WTC11 (cell line): Measurements from ENCODE around the gene CELA3A. TPM values are rescaled to one million over a fixed set of nuclear protein-coding genes. Genes with fewer than 3 reads are reported as not detected.

ENCODE experiments used
- ATAC-seq: fragments of 200-7000 bp; cut with Tn5 transposase; 2 replicates; pipeline ENCODE4 v1.10.0; 2021; ENCODE audit warnings: mild to moderate bottlenecking, moderate library complexity
- CTCF ChIA-PET: fragments of 300-600 bp; sonication (Branson Sonifier 250); formaldehyde crosslinking; loops from one replicate; lab custom pipeline; 2021; ENCODE audit warnings: antibody characterized with exemption; lab: Charles Lee
- POLR2A ChIA-PET: fragments of 350-600 bp; sonication (Branson Sonifier 250); formaldehyde crosslinking; loops from one replicate; lab custom pipeline; 2021; ENCODE audit warnings: antibody characterized with exemption; lab: Charles Lee
- DNase-seq: peaks from one replicate; pipeline ENCODE4 v3.0.0; 2021; ENCODE audit warnings: low spot score
- H3K27ac Mint-ChIP-seq: 2 replicates; pipeline ENCODE4 v1.8.0; 2021; ENCODE audit warnings: mixed read lengths
- H3K27me3 Mint-ChIP-seq: 2 replicates; pipeline ENCODE4 v1.8.0; 2021; ENCODE audit warnings: low read depth, mild to moderate bottlenecking, moderate library complexity, mixed read lengths
- H3K36me3 Mint-ChIP-seq: 2 replicates; pipeline ENCODE4 v1.8.0; 2021; ENCODE audit warnings: mixed read lengths
- H3K4me1 Mint-ChIP-seq: 2 replicates; pipeline ENCODE4 v1.8.0; 2022; ENCODE audit warnings: mixed read lengths
- H3K4me3 Mint-ChIP-seq: 2 replicates; pipeline ENCODE4 v1.8.0; 2021; ENCODE audit warnings: mild to moderate bottlenecking, moderate library complexity, mixed read lengths
- H3K9me3 Mint-ChIP-seq: 2 replicates; pipeline ENCODE4 v1.8.0; 2021; ENCODE audit warnings: mixed read lengths
- ATF1 ChIP-seq: sonication (generic); formaldehyde crosslinking; IDR thresholded peaks from 2 replicates; pipeline ENCODE4 v1.8.1; 2023; ENCODE audit warnings: mild to moderate bottlenecking, moderate library complexity, missing genetic modification reagents
- CREB1 ChIP-seq: sonication (generic); formaldehyde crosslinking; IDR thresholded peaks from 2 replicates; pipeline ENCODE4 v1.8.0; 2023; ENCODE audit warnings: mild to moderate bottlenecking, missing genetic modification reagents
- E2F5 ChIP-seq: sonication (generic); formaldehyde crosslinking; IDR thresholded peaks from 2 replicates; pipeline ENCODE4 v1.8.1; 2022; ENCODE audit warnings: mild to moderate bottlenecking, moderate library complexity, missing genetic modification reagents
- ELF4 ChIP-seq: sonication (generic); formaldehyde crosslinking; IDR thresholded peaks from 2 replicates; pipeline ENCODE4 v1.8.1; 2022; ENCODE audit warnings: low read depth, mild to moderate bottlenecking, moderate library complexity, missing genetic modification reagents
- ESRRA ChIP-seq: sonication (generic); formaldehyde crosslinking; IDR thresholded peaks from 2 replicates; pipeline ENCODE4 v1.8.1; 2022; ENCODE audit warnings: mild to moderate bottlenecking, missing genetic modification reagents, borderline replicate concordance
- GTF2I ChIP-seq: fragments of 250-450 bp; sonication (Bioruptor Pico); conservative IDR thresholded peaks from 2 replicates; pipeline ENCODE4 v1.4.0; 2021; ENCODE audit warnings: mild to moderate bottlenecking
- HMGA2 ChIP-seq: fragments of 250-450 bp; sonication (Bioruptor Pico); IDR thresholded peaks from 2 replicates; pipeline ENCODE4 v1.4.0; 2021; ENCODE audit warnings: mild to moderate bottlenecking, moderate library complexity
- HMGXB4 ChIP-seq: sonication (generic); formaldehyde crosslinking; IDR thresholded peaks from 2 replicates; pipeline ENCODE4 v1.8.1; 2023; ENCODE audit warnings: mild to moderate bottlenecking, moderate library complexity, missing genetic modification reagents
- NR1H2 ChIP-seq: sonication (generic); formaldehyde crosslinking; IDR thresholded peaks from 2 replicates; pipeline ENCODE4 v1.9.0; 2021; ENCODE audit warnings: mild to moderate bottlenecking, moderate library complexity, missing genetic modification reagents
- RELA ChIP-seq: sonication (generic); formaldehyde crosslinking; IDR thresholded peaks from 2 replicates; pipeline ENCODE4 v1.8.1; 2022; ENCODE audit warnings: missing genetic modification reagents, mild to moderate bottlenecking, borderline replicate concordance
- SMAD4 ChIP-seq: sonication (generic); formaldehyde crosslinking; IDR thresholded peaks from 2 replicates; pipeline ENCODE4 v1.8.0; 2022; ENCODE audit warnings: mild to moderate bottlenecking, missing genetic modification reagents
- SOX15 ChIP-seq: fragments of 250-450 bp; sonication (Bioruptor Pico); IDR thresholded peaks from 2 replicates; pipeline ENCODE4 v1.9.0; 2021; ENCODE audit warnings: mild to moderate bottlenecking
- STAT6 ChIP-seq: sonication (generic); formaldehyde crosslinking; conservative IDR thresholded peaks from 2 replicates; pipeline ENCODE4 v1.8.1; 2023; ENCODE audit warnings: mild to moderate bottlenecking, low read depth, missing genetic modification reagents, moderate library complexity
- ZBTB43 ChIP-seq: sonication (generic); formaldehyde crosslinking; IDR thresholded peaks from 2 replicates; pipeline ENCODE4 v1.8.1; 2023; ENCODE audit warnings: mild to moderate bottlenecking, missing genetic modification reagents
- ZNF281 ChIP-seq: sonication (generic); formaldehyde crosslinking; IDR thresholded peaks from 2 replicates; pipeline ENCODE4 v1.8.0; 2023; ENCODE audit warnings: mild to moderate bottlenecking, missing genetic modification reagents
- ZNF512 ChIP-seq: sonication (generic); formaldehyde crosslinking; IDR thresholded peaks from 2 replicates; pipeline ENCODE4 v1.8.1; 2022; ENCODE audit warnings: missing genetic modification reagents, borderline replicate concordance
- total RNA-seq: library from RNA; stranded (reverse); gene quantifications from 3 replicates; pipeline ENCODE4 v1.2.3, GENCODE V29; 2021
- TF ChIP-seq, protein P1 (sequence below): fragments of 200-600 bp; IDR thresholded peaks from 2 replicates; pipeline ENCODE4 v1.8.0; 2022; ENCODE audit warnings: antibody characterized with exemption
- TF ChIP-seq, protein P2 (sequence below): sonication (generic); formaldehyde crosslinking; IDR thresholded peaks from 2 replicates; pipeline ENCODE4 v1.8.0; 2022; ENCODE audit warnings: mild to moderate bottlenecking, missing genetic modification reagents
- TF ChIP-seq, protein P3 (sequence below): sonication (generic); formaldehyde crosslinking; conservative IDR thresholded peaks from 2 replicates; pipeline ENCODE4 v1.8.1; 2022; ENCODE audit warnings: mild to moderate bottlenecking, missing genetic modification reagents
- TF ChIP-seq, protein P4 (sequence below): sonication (generic); formaldehyde crosslinking; IDR thresholded peaks from 2 replicates; pipeline ENCODE4 v1.8.0; 2022; ENCODE audit warnings: missing genetic modification reagents

Gene CELA3A
- total RNA-seq, 1 experiment from 2014 or later, result 8.0 TPM

DNA sequence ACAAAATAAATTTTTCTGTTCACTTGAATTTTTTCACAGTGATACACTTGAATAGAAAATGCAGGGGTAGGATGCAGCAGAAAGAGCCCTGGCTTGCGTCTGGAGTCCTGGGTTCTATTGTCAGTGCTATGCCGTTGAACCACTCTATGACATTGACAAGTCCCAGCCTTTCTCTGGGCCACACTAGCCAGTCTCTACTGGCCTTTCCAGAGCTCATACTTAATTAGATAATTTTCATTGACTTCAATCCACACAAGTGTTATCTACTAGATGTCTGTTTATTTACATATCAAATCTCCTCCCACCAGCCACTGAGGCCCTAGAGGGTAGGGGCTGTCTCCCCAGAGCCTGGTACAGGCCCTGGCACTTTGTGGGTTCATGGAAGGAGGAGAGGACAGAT lies 40.1 kb upstream of the CELA3A start:
- peaks cover 22% of the 10 kb centered on the region for H3K4me1 Mint-ChIP-seq
- H3K27ac Mint-ChIP-seq, result no peak overlapping the region
- POLR2A ChIA-PET, result no interaction called here
- no peak for ATAC-seq
- H3K36me3 Mint-ChIP-seq, result no peaks in the 10 kb centered on the region
- no peak overlapping the region for H3K4me3 Mint-ChIP-seq
- no peaks in the 10 kb centered on the region for H3K27me3 Mint-ChIP-seq
- CTCF ChIA-PET, result no interaction called here
- TF ChIP-seq ATF1 (CRISPR knock-in tag), result no peak
- no peak for TF ChIP-seq E2F5 (CRISPR knock-in tag)
- TF ChIP-seq SOX15 (CRISPR knock-in tag), result no peak
- TF ChIP-seq STAT6 (CRISPR knock-in tag), result no peak
- no peak for TF ChIP-seq ESRRA (CRISPR knock-in tag)
- TF ChIP-seq NR1H2 (CRISPR knock-in tag), result no peak
- no peak for TF ChIP-seq HMGA2
- TF ChIP-seq ZNF512 (CRISPR knock-in tag), result no peak
- TF ChIP-seq RELA (CRISPR knock-in tag), result no peak
- no peak for TF ChIP-seq HMGXB4 (CRISPR knock-in tag)
- TF ChIP-seq ZBTB43, result no peak
- TF ChIP-seq, protein P1, sequence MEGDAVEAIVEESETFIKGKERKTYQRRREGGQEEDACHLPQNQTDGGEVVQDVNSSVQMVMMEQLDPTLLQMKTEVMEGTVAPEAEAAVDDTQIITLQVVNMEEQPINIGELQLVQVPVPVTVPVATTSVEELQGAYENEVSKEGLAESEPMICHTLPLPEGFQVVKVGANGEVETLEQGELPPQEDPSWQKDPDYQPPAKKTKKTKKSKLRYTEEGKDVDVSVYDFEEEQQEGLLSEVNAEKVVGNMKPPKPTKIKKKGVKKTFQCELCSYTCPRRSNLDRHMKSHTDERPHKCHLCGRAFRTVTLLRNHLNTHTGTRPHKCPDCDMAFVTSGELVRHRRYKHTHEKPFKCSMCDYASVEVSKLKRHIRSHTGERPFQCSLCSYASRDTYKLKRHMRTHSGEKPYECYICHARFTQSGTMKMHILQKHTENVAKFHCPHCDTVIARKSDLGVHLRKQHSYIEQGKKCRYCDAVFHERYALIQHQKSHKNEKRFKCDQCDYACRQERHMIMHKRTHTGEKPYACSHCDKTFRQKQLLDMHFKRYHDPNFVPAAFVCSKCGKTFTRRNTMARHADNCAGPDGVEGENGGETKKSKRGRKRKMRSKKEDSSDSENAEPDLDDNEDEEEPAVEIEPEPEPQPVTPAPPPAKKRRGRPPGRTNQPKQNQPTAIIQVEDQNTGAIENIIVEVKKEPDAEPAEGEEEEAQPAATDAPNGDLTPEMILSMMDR, result no peak
- TF ChIP-seq, protein P2, sequence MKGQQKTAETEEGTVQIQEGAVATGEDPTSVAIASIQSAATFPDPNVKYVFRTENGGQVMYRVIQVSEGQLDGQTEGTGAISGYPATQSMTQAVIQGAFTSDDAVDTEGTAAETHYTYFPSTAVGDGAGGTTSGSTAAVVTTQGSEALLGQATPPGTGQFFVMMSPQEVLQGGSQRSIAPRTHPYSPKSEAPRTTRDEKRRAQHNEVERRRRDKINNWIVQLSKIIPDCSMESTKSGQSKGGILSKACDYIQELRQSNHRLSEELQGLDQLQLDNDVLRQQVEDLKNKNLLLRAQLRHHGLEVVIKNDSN (CRISPR knock-in tag), result no peak
- no peak for TF ChIP-seq ZNF281 (CRISPR knock-in tag)
- no peak for TF ChIP-seq CREB1
- no peak for TF ChIP-seq GTF2I (CRISPR knock-in tag)
- TF ChIP-seq, protein P3, sequence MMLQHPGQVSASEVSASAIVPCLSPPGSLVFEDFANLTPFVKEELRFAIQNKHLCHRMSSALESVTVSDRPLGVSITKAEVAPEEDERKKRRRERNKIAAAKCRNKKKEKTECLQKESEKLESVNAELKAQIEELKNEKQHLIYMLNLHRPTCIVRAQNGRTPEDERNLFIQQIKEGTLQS (CRISPR knock-in tag), result no peak
- TF ChIP-seq, protein P4, sequence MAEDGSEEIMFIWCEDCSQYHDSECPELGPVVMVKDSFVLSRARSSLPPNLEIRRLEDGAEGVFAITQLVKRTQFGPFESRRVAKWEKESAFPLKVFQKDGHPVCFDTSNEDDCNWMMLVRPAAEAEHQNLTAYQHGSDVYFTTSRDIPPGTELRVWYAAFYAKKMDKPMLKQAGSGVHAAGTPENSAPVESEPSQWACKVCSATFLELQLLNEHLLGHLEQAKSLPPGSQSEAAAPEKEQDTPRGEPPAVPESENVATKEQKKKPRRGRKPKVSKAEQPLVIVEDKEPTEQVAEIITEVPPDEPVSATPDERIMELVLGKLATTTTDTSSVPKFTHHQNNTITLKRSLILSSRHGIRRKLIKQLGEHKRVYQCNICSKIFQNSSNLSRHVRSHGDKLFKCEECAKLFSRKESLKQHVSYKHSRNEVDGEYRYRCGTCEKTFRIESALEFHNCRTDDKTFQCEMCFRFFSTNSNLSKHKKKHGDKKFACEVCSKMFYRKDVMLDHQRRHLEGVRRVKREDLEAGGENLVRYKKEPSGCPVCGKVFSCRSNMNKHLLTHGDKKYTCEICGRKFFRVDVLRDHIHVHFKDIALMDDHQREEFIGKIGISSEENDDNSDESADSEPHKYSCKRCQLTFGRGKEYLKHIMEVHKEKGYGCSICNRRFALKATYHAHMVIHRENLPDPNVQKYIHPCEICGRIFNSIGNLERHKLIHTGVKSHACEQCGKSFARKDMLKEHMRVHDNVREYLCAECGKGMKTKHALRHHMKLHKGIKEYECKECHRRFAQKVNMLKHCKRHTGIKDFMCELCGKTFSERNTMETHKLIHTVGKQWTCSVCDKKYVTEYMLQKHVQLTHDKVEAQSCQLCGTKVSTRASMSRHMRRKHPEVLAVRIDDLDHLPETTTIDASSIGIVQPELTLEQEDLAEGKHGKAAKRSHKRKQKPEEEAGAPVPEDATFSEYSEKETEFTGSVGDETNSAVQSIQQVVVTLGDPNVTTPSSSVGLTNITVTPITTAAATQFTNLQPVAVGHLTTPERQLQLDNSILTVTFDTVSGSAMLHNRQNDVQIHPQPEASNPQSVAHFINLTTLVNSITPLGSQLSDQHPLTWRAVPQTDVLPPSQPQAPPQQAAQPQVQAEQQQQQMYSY (CRISPR knock-in tag), result no peak
- no peak for TF ChIP-seq ELF4
- TF ChIP-seq SMAD4 (CRISPR knock-in tag), result no peak
- no peaks in the 10 kb centered on the region for H3K9me3 Mint-ChIP-seq
- DNase-seq, result no peak
